SK-N-SH treated with all-trans-retinoic acid at 6 μM for 48 hours (cell line): ENCODE data around the gene SASH1.

Experiments used
- ATAC-seq: fragments of 200-7000 bp; cut with Tn5 transposase; 3 replicates; pipeline ENCODE4 v1.9.1; 2020; ENCODE audit warnings: mild to moderate bottlenecking, moderate library complexity
- ARNTL ChIP-seq: fragments of 450-650 bp; formaldehyde crosslinking; IDR thresholded peaks from 2 replicates; pipeline ENCODE4 v1.5.0; 2020; ENCODE audit warnings: low read depth, mild to moderate bottlenecking, moderate library complexity, borderline replicate concordance
- BACH2 ChIP-seq: fragments of 250-450 bp; sonication (Bioruptor Pico); IDR thresholded peaks from 2 replicates; pipeline ENCODE4 v1.9.0; 2021; ENCODE audit warnings: mild to moderate bottlenecking, borderline replicate concordance
- CSDC2 ChIP-seq: fragments of 250-450 bp; sonication (Bioruptor Pico); IDR thresholded peaks from 2 replicates; pipeline ENCODE4 v1.5.0; 2020; ENCODE audit warnings: mild to moderate bottlenecking, moderate library complexity
- ESRRG ChIP-seq: fragments of 250-450 bp; sonication (Bioruptor Pico); IDR thresholded peaks from 2 replicates; pipeline ENCODE4 v1.6.1; 2021; ENCODE audit warnings: mild to moderate bottlenecking
- GLIS3 ChIP-seq: fragments of 250-450 bp; sonication (Bioruptor Pico); IDR thresholded peaks from 2 replicates; pipeline ENCODE4 v1.5.0; 2020; ENCODE audit warnings: mild to moderate bottlenecking, moderate library complexity
- ISL1 ChIP-seq: fragments of 250-450 bp; sonication (Bioruptor Pico); IDR thresholded peaks from 2 replicates; pipeline ENCODE4 v2.1.2; 2022; ENCODE audit warnings: mild to moderate bottlenecking, moderate library complexity
- OSR1 ChIP-seq: fragments of 250-450 bp; sonication (Bioruptor Pico); IDR thresholded peaks from 2 replicates; pipeline ENCODE4 v1.8.0; 2022; ENCODE audit warnings: moderate library complexity, mild to moderate bottlenecking, inconsistent platforms
- PPARA ChIP-seq: fragments of 250-450 bp; sonication (Bioruptor Pico); IDR thresholded peaks from 2 replicates; pipeline ENCODE4 v1.5.0; 2020; ENCODE audit warnings: mild to moderate bottlenecking, borderline replicate concordance
- RARB ChIP-seq: fragments of 250-450 bp; sonication (Bioruptor Pico); IDR thresholded peaks from 2 replicates; pipeline ENCODE4 v1.8.0; 2021; ENCODE audit warnings: mild to moderate bottlenecking, moderate library complexity
- TCF4 ChIP-seq: fragments of 250-450 bp; sonication (Bioruptor Pico); IDR thresholded peaks from 2 replicates; pipeline ENCODE4 v1.8.0; 2021; ENCODE audit warnings: mild to moderate bottlenecking, moderate library complexity, borderline replicate concordance
- ZC3H10 ChIP-seq: fragments of 250-450 bp; sonication (Bioruptor Pico); IDR thresholded peaks from 2 replicates; pipeline ENCODE4 v1.5.1; 2021; ENCODE audit warnings: mild to moderate bottlenecking, moderate library complexity
- ZFP3 ChIP-seq: fragments of 250-450 bp; sonication (Bioruptor Pico); IDR thresholded peaks from 2 replicates; pipeline ENCODE4 v1.5.0; 2020; ENCODE audit warnings: mild to moderate bottlenecking, moderate library complexity
- ZFP30 ChIP-seq: fragments of 450-650 bp; formaldehyde crosslinking; IDR thresholded peaks from 2 replicates; pipeline ENCODE4 v1.5.0; 2022; ENCODE audit warnings: mild to moderate bottlenecking, moderate library complexity
- ZNF565 ChIP-seq: fragments of 450-650 bp; formaldehyde crosslinking; conservative IDR thresholded peaks from 2 replicates; pipeline ENCODE4 v1.5.0; 2020; ENCODE audit warnings: low read depth, mild to moderate bottlenecking, moderate library complexity
- ZNF70 ChIP-seq: fragments of 450-650 bp; formaldehyde crosslinking; IDR thresholded peaks from 2 replicates; pipeline ENCODE4 v1.5.0; 2020; ENCODE audit warnings: mild to moderate bottlenecking, moderate library complexity
- ZNF8 ChIP-seq: fragments of 450-650 bp; formaldehyde crosslinking; IDR thresholded peaks from 2 replicates; pipeline ENCODE4 v1.5.0; 2020; ENCODE audit warnings: mild to moderate bottlenecking, moderate library complexity
- TF ChIP-seq, protein P1 (sequence below): fragments of 250-450 bp; sonication (Bioruptor Pico); IDR thresholded peaks from 2 replicates; pipeline ENCODE4 v1.8.0; 2020; ENCODE audit warnings: mild to moderate bottlenecking, moderate library complexity, borderline replicate concordance
- TF ChIP-seq, protein P2 (sequence below): fragments of 250-450 bp; sonication (Bioruptor Pico); IDR thresholded peaks from 2 replicates; pipeline ENCODE4 v1.8.0; 2021; ENCODE audit warnings: low read depth, mild to moderate bottlenecking, moderate library complexity, borderline replicate concordance
- TF ChIP-seq, protein P3 (sequence below): fragments of 250-450 bp; sonication (Bioruptor Pico); IDR thresholded peaks from 2 replicates; pipeline ENCODE4 v1.5.1; 2021; ENCODE audit warnings: mild to moderate bottlenecking, moderate library complexity
- TF ChIP-seq, protein P4 (sequence below): fragments of 250-450 bp; sonication (Bioruptor Pico); IDR thresholded peaks from 2 replicates; pipeline ENCODE4 v1.5.0; 2020; ENCODE audit warnings: mild to moderate bottlenecking, moderate library complexity

Gene SASH1

DNA sequence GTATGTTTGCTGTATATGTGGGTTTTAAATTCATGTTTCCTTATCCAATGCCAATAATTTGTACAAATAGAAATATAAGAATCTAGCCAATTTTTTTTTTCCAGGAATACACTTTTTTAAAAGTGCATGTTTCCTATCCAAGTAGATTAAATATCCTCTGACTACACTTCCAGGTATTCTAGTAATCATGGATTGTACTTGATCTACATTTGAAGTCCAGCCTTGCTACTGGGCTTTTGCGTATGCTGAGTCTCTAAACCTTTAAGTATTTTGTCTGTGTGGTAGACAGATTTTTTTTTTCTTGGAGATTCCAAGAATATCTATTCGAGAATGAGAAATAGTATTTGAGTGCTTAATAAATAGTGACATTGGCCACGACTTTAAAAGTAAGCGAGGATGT lies 188.3 kb downstream of the SASH1 start:
- peak; percentile 43 for ATAC-seq
- TF ChIP-seq, protein P1, sequence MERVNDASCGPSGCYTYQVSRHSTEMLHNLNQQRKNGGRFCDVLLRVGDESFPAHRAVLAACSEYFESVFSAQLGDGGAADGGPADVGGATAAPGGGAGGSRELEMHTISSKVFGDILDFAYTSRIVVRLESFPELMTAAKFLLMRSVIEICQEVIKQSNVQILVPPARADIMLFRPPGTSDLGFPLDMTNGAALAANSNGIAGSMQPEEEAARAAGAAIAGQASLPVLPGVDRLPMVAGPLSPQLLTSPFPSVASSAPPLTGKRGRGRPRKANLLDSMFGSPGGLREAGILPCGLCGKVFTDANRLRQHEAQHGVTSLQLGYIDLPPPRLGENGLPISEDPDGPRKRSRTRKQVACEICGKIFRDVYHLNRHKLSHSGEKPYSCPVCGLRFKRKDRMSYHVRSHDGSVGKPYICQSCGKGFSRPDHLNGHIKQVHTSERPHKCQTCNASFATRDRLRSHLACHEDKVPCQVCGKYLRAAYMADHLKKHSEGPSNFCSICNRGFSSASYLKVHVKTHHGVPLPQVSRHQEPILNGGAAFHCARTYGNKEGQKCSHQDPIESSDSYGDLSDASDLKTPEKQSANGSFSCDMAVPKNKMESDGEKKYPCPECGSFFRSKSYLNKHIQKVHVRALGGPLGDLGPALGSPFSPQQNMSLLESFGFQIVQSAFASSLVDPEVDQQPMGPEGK (CRISPR knock-in tag) = no peak
- TF ChIP-seq PPARA (CRISPR knock-in tag) (no peak), ZC3H10 (CRISPR knock-in tag) (no peak), RARB (no peak), ZFP30 (CRISPR knock-in tag) (no peak), ZNF8 (CRISPR knock-in tag) (no peak), ZNF565 (CRISPR knock-in tag) (no peak), TCF4 (CRISPR knock-in tag) (no peak), OSR1 (CRISPR knock-in tag) (no peak), CSDC2 (no peak), ISL1 (CRISPR knock-in tag) (no peak)
- TF ChIP-seq, protein P2, sequence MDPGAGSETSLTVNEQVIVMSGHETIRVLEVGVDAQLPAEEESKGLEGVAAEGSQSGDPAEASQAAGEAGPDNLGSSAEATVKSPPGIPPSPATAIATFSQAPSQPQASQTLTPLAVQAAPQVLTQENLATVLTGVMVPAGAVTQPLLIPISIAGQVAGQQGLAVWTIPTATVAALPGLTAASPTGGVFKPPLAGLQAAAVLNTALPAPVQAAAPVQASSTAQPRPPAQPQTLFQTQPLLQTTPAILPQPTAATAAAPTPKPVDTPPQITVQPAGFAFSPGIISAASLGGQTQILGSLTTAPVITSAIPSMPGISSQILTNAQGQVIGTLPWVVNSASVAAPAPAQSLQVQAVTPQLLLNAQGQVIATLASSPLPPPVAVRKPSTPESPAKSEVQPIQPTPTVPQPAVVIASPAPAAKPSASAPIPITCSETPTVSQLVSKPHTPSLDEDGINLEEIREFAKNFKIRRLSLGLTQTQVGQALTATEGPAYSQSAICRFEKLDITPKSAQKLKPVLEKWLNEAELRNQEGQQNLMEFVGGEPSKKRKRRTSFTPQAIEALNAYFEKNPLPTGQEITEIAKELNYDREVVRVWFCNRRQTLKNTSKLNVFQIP = no peak
- TF ChIP-seq, protein P3, sequence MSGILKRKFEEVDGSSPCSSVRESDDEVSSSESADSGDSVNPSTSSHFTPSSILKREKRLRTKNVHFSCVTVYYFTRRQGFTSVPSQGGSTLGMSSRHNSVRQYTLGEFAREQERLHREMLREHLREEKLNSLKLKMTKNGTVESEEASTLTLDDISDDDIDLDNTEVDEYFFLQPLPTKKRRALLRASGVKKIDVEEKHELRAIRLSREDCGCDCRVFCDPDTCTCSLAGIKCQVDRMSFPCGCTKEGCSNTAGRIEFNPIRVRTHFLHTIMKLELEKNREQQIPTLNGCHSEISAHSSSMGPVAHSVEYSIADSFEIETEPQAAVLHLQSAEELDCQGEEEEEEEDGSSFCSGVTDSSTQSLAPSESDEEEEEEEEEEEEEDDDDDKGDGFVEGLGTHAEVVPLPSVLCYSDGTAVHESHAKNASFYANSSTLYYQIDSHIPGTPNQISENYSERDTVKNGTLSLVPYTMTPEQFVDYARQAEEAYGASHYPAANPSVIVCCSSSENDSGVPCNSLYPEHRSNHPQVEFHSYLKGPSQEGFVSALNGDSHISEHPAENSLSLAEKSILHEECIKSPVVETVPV (CRISPR knock-in tag) = no peak

DNA sequence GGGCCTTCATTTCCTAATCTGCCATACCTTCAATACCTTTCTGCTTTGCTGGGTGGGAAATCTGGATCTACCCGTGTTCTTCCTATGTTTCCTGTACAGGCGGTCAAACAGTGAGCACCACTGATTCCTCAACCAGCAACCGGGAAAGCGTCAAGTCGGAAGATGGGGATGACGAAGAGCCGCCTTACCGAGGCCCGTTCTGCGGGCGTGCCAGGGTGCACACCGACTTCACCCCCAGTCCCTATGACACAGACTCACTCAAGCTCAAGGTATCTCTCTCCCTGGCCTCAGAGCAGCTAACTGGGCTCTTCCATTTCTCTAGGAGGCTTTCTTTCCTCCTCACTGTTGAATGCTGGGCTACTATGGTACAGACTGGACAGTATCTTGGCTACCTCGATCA lies 190.1 kb downstream of the SASH1 start:
- ATAC-seq = no peak

More for the DNA sequence above, 190.1 kb downstream of the SASH1 start:
- TF ChIP-seq ARNTL (CRISPR knock-in tag) (no peak), BACH2 (no peak), ZFP30 (CRISPR knock-in tag) (no peak), ESRRG (CRISPR knock-in tag) (no peak), ZFP3 (CRISPR knock-in tag) (no peak), ISL1 (CRISPR knock-in tag) (no peak), CSDC2 (no peak), GLIS3 (CRISPR knock-in tag) (no peak), ZC3H10 (CRISPR knock-in tag) (no peak), OSR1 (CRISPR knock-in tag) (no peak), TCF4 (CRISPR knock-in tag) (no peak), ZNF70 (CRISPR knock-in tag) (no peak), ZNF565 (CRISPR knock-in tag) (no peak)
- TF ChIP-seq, protein P4, sequence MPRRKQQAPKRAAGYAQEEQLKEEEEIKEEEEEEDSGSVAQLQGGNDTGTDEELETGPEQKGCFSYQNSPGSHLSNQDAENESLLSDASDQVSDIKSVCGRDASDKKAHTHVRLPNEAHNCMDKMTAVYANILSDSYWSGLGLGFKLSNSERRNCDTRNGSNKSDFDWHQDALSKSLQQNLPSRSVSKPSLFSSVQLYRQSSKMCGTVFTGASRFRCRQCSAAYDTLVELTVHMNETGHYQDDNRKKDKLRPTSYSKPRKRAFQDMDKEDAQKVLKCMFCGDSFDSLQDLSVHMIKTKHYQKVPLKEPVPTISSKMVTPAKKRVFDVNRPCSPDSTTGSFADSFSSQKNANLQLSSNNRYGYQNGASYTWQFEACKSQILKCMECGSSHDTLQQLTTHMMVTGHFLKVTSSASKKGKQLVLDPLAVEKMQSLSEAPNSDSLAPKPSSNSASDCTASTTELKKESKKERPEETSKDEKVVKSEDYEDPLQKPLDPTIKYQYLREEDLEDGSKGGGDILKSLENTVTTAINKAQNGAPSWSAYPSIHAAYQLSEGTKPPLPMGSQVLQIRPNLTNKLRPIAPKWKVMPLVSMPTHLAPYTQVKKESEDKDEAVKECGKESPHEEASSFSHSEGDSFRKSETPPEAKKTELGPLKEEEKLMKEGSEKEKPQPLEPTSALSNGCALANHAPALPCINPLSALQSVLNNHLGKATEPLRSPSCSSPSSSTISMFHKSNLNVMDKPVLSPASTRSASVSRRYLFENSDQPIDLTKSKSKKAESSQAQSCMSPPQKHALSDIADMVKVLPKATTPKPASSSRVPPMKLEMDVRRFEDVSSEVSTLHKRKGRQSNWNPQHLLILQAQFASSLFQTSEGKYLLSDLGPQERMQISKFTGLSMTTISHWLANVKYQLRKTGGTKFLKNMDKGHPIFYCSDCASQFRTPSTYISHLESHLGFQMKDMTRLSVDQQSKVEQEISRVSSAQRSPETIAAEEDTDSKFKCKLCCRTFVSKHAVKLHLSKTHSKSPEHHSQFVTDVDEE (CRISPR knock-in tag) = no peak
- TF ChIP-seq, protein P3 (CRISPR knock-in tag) = no peak
